GM12874 (cell line): ENCODE results near the gene OR10C1.

Experiments
- CTCF ChIP-seq: IDR thresholded peaks from 2 replicates; pipeline ENCODE4 v1.5.1; 2011; ENCODE audit warnings: low read depth, mild to moderate bottlenecking, control low read depth, low read length, moderate library complexity; ENCODE audit not compliant: insufficient read depth

The OR10C1 gene

GRCh38 chr6:29478740-29479139 is 39.6 kb downstream of the OR10C1 start:
- no peak for TF ChIP-seq CTCF

GRCh38 chr6:29479560-29479959 is 40.5 kb downstream of the OR10C1 start:
- no peak for TF ChIP-seq CTCF

DNA sequence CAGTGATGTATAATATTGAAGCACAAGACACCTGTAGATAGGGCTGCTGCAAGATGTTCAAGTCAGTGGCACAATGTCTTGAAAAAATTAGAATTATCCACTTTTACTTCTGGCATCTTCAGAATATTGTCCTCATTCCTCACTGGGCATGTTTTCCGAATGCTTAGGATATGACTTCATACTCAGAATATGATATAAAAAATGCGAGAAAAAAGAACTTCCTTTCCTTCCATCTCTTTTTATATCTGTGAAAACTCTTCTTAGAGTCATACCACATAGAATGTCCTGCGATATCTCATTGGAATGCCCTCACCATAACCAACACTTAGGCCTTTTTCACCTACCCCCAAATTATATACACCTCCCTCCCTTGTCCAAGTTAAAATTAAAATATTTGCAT is 44.1 kb downstream of the OR10C1 start:
- no peak for TF ChIP-seq CTCF

DNA sequence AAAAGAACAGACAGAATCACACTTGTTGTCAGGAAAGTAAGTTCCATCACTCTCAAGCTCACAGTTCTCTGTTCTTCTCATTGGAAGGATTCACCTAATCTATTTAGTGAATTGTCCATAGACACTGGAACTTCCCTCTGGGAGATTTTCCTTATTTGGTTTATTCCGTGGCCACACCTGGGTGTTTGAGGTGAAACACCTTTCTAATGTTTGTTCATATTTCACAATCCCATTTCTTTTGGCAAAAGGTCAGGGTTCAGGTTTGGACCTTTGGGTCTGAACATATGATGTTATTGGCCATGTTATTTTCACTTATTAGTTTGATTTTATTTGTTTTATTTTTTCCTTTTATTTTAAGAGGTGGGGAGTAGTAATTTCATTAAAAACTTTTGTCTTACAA is 44.6 kb downstream of the OR10C1 start:
- TF ChIP-seq CTCF = no peak

DNA sequence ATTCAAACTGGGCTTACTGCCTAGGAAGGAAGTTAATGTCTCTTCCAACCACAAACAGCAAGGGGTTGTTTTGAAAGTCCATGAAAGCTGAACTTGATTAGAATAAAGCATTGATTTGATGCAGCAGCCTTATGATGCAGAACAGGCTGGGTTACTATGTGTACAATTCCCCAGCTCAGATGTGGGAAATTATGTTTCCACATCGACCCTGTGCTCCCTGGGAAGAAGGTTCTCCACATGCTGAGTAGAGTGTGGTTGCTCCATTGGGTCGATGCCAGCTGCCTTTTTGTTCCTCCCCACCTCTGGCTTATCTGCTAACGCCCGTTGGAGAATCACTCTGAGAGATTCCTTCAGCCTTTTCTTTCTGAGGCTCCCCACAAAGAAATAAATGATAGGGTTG is 47.5 kb downstream of the OR10C1 start:
- TF ChIP-seq CTCF = no peak

DNA sequence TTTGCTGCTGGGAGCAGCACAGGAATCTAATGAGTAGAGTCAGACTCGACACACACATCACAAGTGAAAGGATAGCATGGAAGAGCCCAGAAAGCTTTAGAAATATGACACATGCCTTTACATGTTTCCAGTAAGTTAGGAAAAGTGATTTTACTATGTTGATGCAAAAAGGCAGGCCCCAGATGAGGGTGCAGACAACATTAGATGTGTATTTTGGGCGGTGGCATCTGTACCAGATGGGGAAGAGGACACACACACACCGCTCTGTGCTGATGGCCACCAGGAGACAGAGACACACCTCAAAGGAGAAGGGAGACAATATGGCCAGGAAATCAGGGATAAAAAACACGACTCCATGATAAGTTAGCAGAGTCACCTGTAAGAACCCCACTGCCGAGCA is 48.0 kb downstream of the OR10C1 start:
- no peak for TF ChIP-seq CTCF

DNA sequence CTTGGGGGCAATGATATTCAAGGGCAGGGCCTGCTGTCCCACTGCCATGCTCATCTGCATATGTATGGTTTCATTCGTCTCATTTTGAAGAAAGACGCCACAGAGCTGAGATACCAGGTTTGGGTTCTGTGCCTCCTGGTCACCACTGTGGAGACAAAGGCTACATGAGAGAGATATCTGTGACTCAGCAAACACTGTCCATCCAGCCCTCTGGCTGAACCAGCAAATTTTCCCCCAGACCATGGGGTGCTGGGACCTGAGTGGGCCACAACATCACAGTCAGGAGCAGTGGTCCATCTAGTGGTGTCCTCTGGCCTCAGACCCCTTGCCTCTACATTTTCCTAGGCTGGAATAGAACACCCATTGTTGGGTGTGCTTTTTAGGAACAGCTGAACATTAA is 48.6 kb downstream of the OR10C1 start, which contains the start of gene MAS1L:
Gene MAS1L, minus strand, starts transcription at position 297 of the 400 bp plus-strand sequence. Its CDS starts 54 bp downstream, at position 243.
- no peak for TF ChIP-seq CTCF

DNA sequence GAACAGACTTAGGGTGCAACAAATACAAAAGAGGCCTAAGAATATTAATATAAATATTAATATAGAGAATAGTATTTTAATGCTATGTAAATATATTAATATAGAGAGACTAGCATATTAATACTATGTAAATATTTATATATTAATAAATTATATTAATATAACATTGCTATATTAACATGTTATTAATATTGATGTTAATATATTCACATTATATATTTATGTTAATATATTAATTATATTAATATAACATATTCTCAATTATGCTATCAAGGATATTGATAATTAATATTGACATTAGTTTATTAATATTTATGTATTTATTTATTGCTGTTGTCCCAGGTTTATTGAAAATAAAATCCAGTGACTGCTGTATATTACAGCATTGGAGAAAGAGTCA is 49.8 kb downstream of the OR10C1 start:
- TF ChIP-seq CTCF = no peak
